Nephron progenitor cell (in vitro differentiated cells): ENCODE results near the gene EPM2A.
A peak's percentile ranks its signal among the peaks of the same experiment; 100 is the strongest.

Experiments used
- DNase-seq: peaks from one replicate; pipeline ENCODE4 v3.0.0; 2021
- H3K27ac Mint-ChIP-seq: 2 replicates; pipeline ENCODE4 v1.8.0; 2021; ENCODE audit warnings: mild to moderate bottlenecking, moderate library complexity, mixed read lengths
- H3K27me3 Mint-ChIP-seq: 2 replicates; pipeline ENCODE4 v1.8.0; 2021; ENCODE audit warnings: mild to moderate bottlenecking, low read depth, mixed read lengths; ENCODE audit not compliant: poor library complexity
- H3K36me3 Mint-ChIP-seq: 2 replicates; pipeline ENCODE4 v1.8.0; 2021; ENCODE audit warnings: low read depth, mixed read lengths
- H3K4me1 Mint-ChIP-seq: 2 replicates; pipeline ENCODE4 v1.8.0; 2021; ENCODE audit warnings: mixed read lengths
- H3K4me3 Mint-ChIP-seq: 2 replicates; pipeline ENCODE4 v1.8.0; 2021; ENCODE audit warnings: mild to moderate bottlenecking, moderate library complexity, mixed read lengths
- H3K9me3 Mint-ChIP-seq: 2 replicates; pipeline ENCODE4 v1.8.0; 2021; ENCODE audit warnings: mild to moderate bottlenecking, moderate library complexity, mixed read lengths
- CTCF ChIP-seq: fragments of 200-600 bp; sonication (generic); IDR thresholded peaks from 2 replicates; pipeline ENCODE4 v1.5.0; 2021; ENCODE audit warnings: antibody characterized with exemption

Gene EPM2A

DNA sequence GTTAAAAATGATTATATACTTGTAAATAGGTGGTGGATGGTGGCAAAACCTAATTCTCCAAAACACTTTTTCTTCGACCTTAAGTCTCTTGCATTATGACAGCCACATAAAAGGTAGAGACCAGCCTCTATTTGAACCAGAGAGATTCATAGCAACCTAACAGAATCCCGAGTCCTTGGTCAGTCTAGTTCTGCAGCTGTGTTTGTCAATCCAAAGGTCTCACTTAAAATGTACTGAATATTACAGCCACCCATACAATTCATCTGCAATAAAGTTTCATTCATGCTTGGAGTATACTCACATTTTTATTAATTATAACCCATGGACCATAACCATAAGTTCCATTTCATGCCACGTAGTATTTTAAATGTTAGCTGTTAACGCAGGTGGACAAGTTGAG is 87.2 kb downstream of the EPM2A start:
- TF ChIP-seq CTCF, result no peak
- peaks cover 13% of the 10 kb centered on the region for H3K4me1 Mint-ChIP-seq
- no peaks in the 10 kb centered on the region for H3K9me3 Mint-ChIP-seq
- H3K27me3 Mint-ChIP-seq, result peaks cover 4% of the 10 kb centered on the region
- H3K36me3 Mint-ChIP-seq, result peaks cover 4% of the 10 kb centered on the region
- no peak for DNase-seq
- H3K4me3 Mint-ChIP-seq, result no peak overlapping the region
- H3K27ac Mint-ChIP-seq, result no peak overlapping the region

DNA sequence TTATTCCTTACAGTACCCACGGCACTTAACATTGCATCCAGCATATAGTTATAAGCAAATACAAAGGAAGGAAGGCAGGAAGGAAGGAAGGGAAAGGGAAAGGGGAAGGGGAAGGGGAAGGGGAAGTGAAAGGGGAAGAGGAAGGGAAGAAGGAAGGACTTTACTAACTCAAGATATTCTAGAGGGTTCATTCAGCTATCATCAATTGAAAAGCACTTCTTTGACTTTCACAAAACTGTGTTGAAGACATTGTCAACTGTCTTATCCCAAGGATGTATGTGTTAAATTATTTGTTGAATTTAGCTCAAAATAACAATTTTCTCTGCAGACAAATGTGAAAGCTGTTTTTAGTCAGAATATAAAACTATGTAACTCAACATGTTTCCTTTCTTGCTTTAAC is 87.7 kb downstream of the EPM2A start:
- Mint-ChIP-seq H3K4me3 (no peak overlapping the region), H3K9me3 (no peaks in the 10 kb centered on the region), H3K27me3 (peaks cover 4% of the 10 kb centered on the region), H3K4me1 (peaks cover 13% of the 10 kb centered on the region), H3K27ac (no peak overlapping the region), H3K36me3 (peaks cover 4% of the 10 kb centered on the region)
- DNase-seq, result no peak
- TF ChIP-seq CTCF, result no peak

DNA sequence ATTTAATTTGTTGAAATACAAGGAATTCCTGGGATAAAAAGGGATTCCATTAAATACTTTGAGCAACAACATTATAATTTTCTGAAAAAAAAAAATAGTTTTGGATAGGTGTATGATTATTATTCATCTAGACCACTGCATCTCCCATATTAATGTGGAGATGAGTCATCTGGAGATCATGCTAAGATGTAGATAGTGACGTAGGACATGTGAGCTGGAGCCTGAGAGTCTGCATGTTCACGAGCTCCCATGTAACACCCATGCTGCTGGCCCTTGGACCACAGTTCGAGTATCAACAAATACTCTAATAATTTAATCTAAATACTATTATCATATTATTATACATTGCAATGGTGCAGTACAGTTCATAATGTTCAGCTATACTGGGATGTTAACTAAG is 91.6 kb downstream of the EPM2A start:
- TF ChIP-seq CTCF, result no peak
- Mint-ChIP-seq H3K27me3 (no peaks in the 10 kb centered on the region), H3K9me3 (no peaks in the 10 kb centered on the region)

GRCh38 chr6:145633981-145634627 is 101.2 kb downstream of the EPM2A start:
- H3K27ac Mint-ChIP-seq, result no peak overlapping the region
- peak; percentile 79 for TF ChIP-seq CTCF

More for the DNA sequence above, 91.6 kb downstream of the EPM2A start:
- no peak for DNase-seq
- Mint-ChIP-seq H3K27ac (no peak overlapping the region), H3K4me3 (no peak overlapping the region), H3K36me3 (peaks cover 7% of the 10 kb centered on the region), H3K4me1 (peaks cover 13% of the 10 kb centered on the region)

GRCh38 chr6:145632971-145633370 is 102.3 kb downstream of the EPM2A start:
- no peak for DNase-seq
- no peak overlapping the region for H3K4me3 Mint-ChIP-seq
- no peaks in the 10 kb centered on the region for H3K27me3 Mint-ChIP-seq
- H3K9me3 Mint-ChIP-seq, result no peaks in the 10 kb centered on the region
- peaks cover 12% of the 10 kb centered on the region for H3K36me3 Mint-ChIP-seq
- TF ChIP-seq CTCF, result no peak
- H3K27ac Mint-ChIP-seq, result no peak overlapping the region
- H3K4me1 Mint-ChIP-seq, result peaks cover 44% of the 10 kb centered on the region

More at GRCh38 chr6:145633981-145634627, 101.2 kb downstream of the EPM2A start:
- Mint-ChIP-seq H3K36me3 (peaks cover 2% of the 10 kb centered on the region), H3K4me3 (no peak overlapping the region), H3K9me3 (no peaks in the 10 kb centered on the region), H3K4me1 (peaks cover 44% of the 10 kb centered on the region), H3K27me3 (no peaks in the 10 kb centered on the region)
- DNase-seq, result peak; percentile 95

DNA sequence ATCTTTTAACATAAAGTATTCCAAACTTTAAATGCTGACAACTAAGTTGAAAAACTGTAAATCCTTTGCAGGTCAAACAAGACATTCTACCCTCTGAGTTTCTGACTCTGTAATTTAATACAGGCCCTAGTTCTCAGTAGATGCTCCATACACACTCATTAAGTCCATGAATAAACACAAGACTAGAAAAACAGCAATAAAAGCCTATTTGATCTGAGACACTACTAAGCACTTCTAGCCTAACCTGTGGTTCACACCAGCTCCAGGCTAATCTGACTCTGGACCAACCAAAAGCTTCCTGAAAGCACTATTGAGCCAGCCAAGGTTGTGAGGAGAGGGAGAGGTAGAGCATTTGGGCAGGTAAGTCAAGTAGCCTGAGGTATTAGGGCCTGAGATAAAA is 103.9 kb downstream of the EPM2A start:
- peak overlapping the region; percentile 70 for H3K27ac Mint-ChIP-seq
- peaks cover 18% of the 10 kb centered on the region for H3K36me3 Mint-ChIP-seq
- no peak for DNase-seq
- H3K9me3 Mint-ChIP-seq, result no peaks in the 10 kb centered on the region
- H3K4me1 Mint-ChIP-seq, result peaks cover 44% of the 10 kb centered on the region
- TF ChIP-seq CTCF, result no peak
- no peak overlapping the region for H3K4me3 Mint-ChIP-seq
- H3K27me3 Mint-ChIP-seq, result no peaks in the 10 kb centered on the region
